ENCODE results near the gene OLFML2B.

- TF ChIP-seq, protein P1, sequence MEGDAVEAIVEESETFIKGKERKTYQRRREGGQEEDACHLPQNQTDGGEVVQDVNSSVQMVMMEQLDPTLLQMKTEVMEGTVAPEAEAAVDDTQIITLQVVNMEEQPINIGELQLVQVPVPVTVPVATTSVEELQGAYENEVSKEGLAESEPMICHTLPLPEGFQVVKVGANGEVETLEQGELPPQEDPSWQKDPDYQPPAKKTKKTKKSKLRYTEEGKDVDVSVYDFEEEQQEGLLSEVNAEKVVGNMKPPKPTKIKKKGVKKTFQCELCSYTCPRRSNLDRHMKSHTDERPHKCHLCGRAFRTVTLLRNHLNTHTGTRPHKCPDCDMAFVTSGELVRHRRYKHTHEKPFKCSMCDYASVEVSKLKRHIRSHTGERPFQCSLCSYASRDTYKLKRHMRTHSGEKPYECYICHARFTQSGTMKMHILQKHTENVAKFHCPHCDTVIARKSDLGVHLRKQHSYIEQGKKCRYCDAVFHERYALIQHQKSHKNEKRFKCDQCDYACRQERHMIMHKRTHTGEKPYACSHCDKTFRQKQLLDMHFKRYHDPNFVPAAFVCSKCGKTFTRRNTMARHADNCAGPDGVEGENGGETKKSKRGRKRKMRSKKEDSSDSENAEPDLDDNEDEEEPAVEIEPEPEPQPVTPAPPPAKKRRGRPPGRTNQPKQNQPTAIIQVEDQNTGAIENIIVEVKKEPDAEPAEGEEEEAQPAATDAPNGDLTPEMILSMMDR (conservative IDR thresholded peaks at IDR 0.05; ENCODE audit: low read length): no peak
- TF ChIP-seq EZH2phosphoT487 (IDR thresholded peaks at IDR 0.05; ENCODE audit: borderline replicate concordance): no peak
Measured at GRCh38 chr1:161952607-161953172, 71.0 kb downstream of the OLFML2B start.

Data from Loucy (cell line).